Calu3 (cell line): ENCODE results near the gene ROBO2. TPM values are rescaled to one million over a fixed set of nuclear protein-coding genes. Genes with fewer than 3 reads are reported as not detected.

Source experiments
- BruUV-seq: library from RNA; stranded (reverse); fragments of 400-500 nt; replicated peaks from 2 replicates; lab custom pipeline; 2021; lab: Mats Ljungman, UMichigan
- CTCF ChIA-PET: fragments of 300-600 bp; sonication (Branson Sonifier 250); formaldehyde crosslinking; loops from one replicate; lab custom pipeline; 2022; ENCODE audit warnings: antibody characterized with exemption; lab: Charles Lee
- DNase-seq: peaks from one replicate; pipeline ENCODE4 v3.0.0; 2022
- H3K27ac Mint-ChIP-seq: one replicate; pipeline ENCODE4 v1.8.0; 2022; ENCODE audit warnings: mixed read lengths; ENCODE audit not compliant: unreplicated experiment
- H3K27me3 Mint-ChIP-seq: one replicate; pipeline ENCODE4 v1.8.0; 2022; ENCODE audit warnings: mixed read lengths; ENCODE audit not compliant: unreplicated experiment
- H3K36me3 Mint-ChIP-seq: one replicate; pipeline ENCODE4 v1.8.0; 2022; ENCODE audit warnings: mild to moderate bottlenecking, moderate library complexity, mixed read lengths; ENCODE audit not compliant: insufficient read depth, unreplicated experiment
- H3K4me1 Mint-ChIP-seq: one replicate; pipeline ENCODE4 v1.8.0; 2022; ENCODE audit warnings: mild to moderate bottlenecking, low read depth, mixed read lengths; ENCODE audit not compliant: unreplicated experiment
- H3K4me3 Mint-ChIP-seq: one replicate; pipeline ENCODE4 v1.8.0; 2022; ENCODE audit warnings: mild to moderate bottlenecking, low read depth, moderate library complexity, mixed read lengths; ENCODE audit not compliant: unreplicated experiment
- H3K9me3 Mint-ChIP-seq: one replicate; pipeline ENCODE4 v1.8.0; 2022; ENCODE audit warnings: low read depth, mixed read lengths; ENCODE audit not compliant: unreplicated experiment
- intact Hi-C: fragments of 100-400 bp; cut with micrococcal nuclease; formaldehyde crosslinking; loops from one replicate; pipeline ENCODE4 v1.10.0; 2022; ENCODE audit not compliant: unreplicated experiment
- total RNA-seq: library from RNA; stranded (reverse); gene quantifications from 2 replicates; pipeline ENCODE4 v1.2.3, GENCODE V29; 2022
- TF ChIP-seq, protein P1 (sequence below): fragments of 200-600 bp; IDR thresholded peaks from one replicate; pipeline ENCODE4 v1.8.0; 2022; ENCODE audit warnings: antibody characterized with exemption; ENCODE audit not compliant: unreplicated experiment

Gene ROBO2
- total RNA-seq, 1 experiment from 2014 or later = not detected

- TF ChIP-seq, protein P1, sequence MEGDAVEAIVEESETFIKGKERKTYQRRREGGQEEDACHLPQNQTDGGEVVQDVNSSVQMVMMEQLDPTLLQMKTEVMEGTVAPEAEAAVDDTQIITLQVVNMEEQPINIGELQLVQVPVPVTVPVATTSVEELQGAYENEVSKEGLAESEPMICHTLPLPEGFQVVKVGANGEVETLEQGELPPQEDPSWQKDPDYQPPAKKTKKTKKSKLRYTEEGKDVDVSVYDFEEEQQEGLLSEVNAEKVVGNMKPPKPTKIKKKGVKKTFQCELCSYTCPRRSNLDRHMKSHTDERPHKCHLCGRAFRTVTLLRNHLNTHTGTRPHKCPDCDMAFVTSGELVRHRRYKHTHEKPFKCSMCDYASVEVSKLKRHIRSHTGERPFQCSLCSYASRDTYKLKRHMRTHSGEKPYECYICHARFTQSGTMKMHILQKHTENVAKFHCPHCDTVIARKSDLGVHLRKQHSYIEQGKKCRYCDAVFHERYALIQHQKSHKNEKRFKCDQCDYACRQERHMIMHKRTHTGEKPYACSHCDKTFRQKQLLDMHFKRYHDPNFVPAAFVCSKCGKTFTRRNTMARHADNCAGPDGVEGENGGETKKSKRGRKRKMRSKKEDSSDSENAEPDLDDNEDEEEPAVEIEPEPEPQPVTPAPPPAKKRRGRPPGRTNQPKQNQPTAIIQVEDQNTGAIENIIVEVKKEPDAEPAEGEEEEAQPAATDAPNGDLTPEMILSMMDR = no peak
- Mint-ChIP-seq H3K9me3 (no peaks in the 10 kb centered on the region), H3K36me3 (no peaks in the 10 kb centered on the region), H3K27me3 (no peaks in the 10 kb centered on the region), H3K4me1 (no peaks in the 10 kb centered on the region), H3K4me3 (no peak overlapping the region), H3K27ac (no peak overlapping the region)
- CTCF ChIA-PET = no interaction called here
- intact Hi-C loops = no loop called here
- no peak for DNase-seq
- no TSS peak for BruUV-seq
Measured at GRCh38 chr3:77240072-77240650, 200.3 kb downstream of the ROBO2 start.

DNA sequence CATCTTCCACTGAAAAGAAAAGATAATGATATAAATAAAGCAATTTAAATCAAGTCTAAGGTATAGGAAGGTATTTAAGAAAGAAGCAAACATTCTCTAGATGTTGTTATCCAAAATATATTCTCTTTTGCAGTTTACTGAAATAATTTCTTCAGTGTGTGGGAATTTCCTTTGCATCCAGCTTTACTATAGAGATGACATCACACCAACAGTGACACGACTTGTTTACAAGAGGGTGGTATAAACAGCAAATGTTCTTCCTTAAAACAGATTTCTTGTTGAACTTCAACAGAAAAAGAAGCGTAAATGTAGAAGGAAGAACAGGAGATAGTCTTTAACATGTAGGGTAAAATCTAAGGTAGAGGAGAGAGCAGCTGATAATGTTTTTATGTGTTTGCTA lies 202.5 kb downstream of the ROBO2 start:
- H3K4me1 Mint-ChIP-seq = no peaks in the 10 kb centered on the region
- BruUV-seq = no TSS peak
- no peaks in the 10 kb centered on the region for H3K27me3 Mint-ChIP-seq
- H3K36me3 Mint-ChIP-seq = no peaks in the 10 kb centered on the region
- H3K9me3 Mint-ChIP-seq = no peaks in the 10 kb centered on the region
- no peak for DNase-seq
- no peak overlapping the region for H3K4me3 Mint-ChIP-seq
- CTCF ChIA-PET = no interaction called here
- intact Hi-C loops = no loop called here
- no peak overlapping the region for H3K27ac Mint-ChIP-seq
- TF ChIP-seq, protein P1 = no peak

DNA sequence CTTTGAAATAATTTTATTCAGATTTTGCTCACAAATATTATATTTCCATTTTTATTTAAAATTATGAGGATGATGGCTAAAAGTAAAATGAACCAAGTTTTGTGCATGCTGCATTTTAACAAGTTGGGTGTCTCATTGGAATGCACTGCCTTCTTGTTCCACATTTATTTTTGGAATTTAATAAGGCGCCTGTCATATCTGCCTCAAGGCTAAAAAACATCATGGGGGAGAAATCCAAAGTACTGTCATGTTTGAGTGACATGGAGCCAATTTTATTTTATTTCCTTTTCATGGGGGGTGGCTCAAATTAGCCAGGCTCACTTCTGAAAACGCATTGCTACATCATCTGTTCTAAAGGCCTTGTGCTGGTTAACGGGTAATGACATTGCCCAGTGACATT lies 205.1 kb downstream of the ROBO2 start:
- Mint-ChIP-seq H3K4me3 (no peak overlapping the region), H3K27me3 (no peaks in the 10 kb centered on the region), H3K27ac (no peak overlapping the region), H3K36me3 (no peaks in the 10 kb centered on the region), H3K9me3 (no peaks in the 10 kb centered on the region), H3K4me1 (no peaks in the 10 kb centered on the region)
- CTCF ChIA-PET = no interaction called here
- BruUV-seq = no TSS peak
- DNase-seq = no peak
- intact Hi-C loops = no loop called here
- TF ChIP-seq, protein P1 = no peak

GRCh38 chr3:77247061-77247460 lies 207.2 kb downstream of the ROBO2 start:
- CTCF ChIA-PET = interaction anchor here (0.8 kb wide), 1 partner anchor 208 kb away, joined by 3 read pairs; no protein-coding TSS in a partner anchor
- TF ChIP-seq, protein P1 = no peak
- intact Hi-C loops = no loop called here
- Mint-ChIP-seq H3K4me3 (no peak overlapping the region), H3K9me3 (no peaks in the 10 kb centered on the region), H3K36me3 (no peaks in the 10 kb centered on the region), H3K4me1 (no peaks in the 10 kb centered on the region), H3K27me3 (no peaks in the 10 kb centered on the region), H3K27ac (no peak overlapping the region)
- DNase-seq = no peak
- no TSS peak for BruUV-seq
